Inferior parietal cortex (tissue), 1 donor: ENCODE measurements around the gene LARP4B.
"Not testable (repeated sequence)": the region's sequence is repeated elsewhere in the genome, so short reads cannot be mapped to it uniquely, and the experiment has no call there.

Experiments used
- DNase-seq: peaks from one replicate; pipeline ENCODE4 v3.0.0-alpha.2; 2016; ENCODE audit errors: extremely low spot score

The LARP4B gene

DNA sequence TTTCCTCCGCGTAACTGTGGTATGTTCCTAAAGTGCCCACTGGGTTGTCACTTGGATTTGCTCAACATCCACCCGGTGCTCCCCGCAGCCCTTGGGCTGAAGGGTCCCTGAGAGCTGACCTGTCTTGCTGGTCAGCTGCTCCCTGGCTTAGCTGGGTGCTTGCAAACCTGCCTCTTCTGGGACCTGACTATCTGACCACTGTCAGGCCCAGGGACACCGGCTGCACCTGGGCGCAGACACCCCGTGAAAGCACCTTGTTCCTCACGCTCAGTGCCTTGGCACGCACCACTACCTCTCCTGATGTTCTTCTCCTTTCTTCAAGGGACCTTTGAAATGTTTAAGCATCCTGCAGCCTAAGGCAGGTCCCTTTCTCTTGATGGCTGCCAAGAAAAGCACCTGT is 26.6 kb upstream of the LARP4B start:
- DNase-seq = no peak

DNA sequence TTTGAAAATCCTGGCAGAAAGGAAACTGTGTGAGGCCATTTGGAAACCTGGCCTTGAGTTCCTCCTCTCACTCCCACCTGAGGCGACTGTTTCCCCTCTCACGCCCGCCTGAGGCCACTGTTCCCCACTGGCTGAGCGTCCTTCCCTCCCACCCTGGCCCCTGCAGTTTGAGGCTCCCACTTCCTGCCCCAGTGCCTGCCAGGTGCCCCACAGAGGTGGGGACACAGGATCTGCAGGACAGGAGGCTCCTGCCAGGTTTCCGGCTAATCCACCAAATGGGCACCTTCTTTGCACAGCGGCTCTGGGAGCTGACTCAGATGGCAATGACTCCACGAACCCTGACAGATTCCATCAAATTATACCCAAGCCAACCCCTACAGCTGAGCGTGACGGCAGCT is 24.3 kb upstream of the LARP4B start:
- DNase-seq = no peak

DNA sequence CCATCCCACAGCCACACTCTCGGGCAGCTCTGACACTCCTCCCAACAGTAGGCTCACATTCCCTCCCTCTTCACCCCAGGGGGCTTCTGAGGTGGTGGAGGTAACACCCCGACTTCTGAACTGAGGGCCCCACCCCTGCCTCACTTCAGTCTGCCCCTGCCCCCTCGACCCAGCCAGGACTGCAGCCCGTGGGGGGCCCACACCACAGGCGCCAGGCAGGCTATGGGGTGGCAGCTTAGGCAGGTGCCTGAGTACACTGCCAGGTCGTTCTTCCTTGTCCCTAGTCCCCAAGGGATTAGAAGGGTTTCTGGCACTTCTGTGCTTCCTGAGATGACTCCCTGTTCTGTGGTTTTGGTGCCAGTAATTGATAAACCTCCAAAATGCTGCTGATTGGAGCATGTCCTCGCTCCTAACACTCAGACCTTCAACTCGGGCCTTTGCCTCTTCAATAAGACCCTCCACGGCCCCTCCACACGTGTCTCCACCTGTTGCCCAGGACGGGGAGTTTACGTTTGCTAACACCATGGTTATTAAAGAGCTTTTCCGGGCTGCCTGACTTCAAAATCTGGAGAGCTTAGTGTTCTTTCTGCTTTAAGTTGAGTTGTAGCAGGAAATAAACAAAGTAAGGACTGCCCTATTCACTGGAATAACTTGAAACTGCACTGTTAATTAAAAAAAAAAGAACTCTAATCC is 23.8 kb upstream of the LARP4B start:
- no peak for DNase-seq

DNA sequence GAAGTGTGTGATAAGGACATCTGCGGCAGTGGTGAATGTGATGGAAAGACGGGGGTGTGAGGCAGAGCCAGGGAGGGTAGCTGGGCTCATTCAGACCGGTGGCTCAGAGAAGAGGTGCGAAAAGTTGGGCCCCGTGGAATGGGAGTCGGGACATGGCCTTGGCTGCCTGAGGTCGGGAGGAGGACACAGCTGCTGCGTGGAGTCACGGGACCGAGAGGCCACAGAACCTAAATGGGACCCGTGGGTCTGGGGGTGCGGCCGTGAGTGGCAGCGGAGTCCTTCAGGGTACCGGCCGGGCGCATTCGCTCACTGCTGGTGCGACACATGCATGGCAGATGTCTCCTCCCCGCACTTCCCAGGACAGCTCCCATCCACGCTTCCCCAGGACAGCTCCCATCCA is 22.9 kb upstream of the LARP4B start:
- no peak for DNase-seq

DNA sequence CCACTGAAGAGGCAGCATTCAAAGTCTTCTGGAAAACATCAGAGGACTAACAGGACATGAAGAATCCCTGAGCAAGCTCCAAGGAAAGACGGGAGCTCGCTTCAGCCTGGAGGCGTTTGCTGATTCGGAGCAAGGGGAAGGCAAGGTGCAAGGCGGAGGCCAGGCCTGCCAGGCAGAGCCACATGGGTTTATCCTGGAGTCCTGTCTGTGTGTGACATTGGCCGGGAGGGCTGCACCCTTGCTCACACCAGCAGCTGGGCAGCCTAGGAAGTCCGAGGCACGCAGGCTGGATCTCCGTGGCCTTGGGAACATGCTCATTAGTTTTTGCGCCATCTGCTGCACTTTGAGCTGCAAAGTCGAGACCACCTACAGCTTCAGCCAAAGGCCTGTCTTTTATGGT is 22.3 kb upstream of the LARP4B start:
- DNase-seq = no peak

DNA sequence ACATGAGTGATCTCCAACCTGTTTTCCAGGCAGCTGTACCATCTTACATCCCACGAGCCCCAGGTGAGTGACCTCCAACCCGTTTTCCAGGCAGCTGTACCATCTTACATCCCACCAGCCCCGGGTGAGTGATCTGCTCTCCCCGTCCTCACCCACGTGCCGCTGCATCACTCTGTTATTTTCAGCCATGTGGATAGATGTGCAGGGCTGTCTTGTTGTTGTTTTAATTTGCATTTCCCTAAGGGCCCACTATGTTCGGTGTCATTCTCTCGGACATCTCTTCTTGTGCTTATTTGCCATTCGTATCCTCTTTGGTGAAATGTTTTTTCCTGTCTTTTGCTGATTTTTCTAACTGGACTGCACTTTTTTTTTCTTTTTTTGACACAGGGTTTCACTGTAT is 17.9 kb upstream of the LARP4B start:
- DNase-seq = no peak

DNA sequence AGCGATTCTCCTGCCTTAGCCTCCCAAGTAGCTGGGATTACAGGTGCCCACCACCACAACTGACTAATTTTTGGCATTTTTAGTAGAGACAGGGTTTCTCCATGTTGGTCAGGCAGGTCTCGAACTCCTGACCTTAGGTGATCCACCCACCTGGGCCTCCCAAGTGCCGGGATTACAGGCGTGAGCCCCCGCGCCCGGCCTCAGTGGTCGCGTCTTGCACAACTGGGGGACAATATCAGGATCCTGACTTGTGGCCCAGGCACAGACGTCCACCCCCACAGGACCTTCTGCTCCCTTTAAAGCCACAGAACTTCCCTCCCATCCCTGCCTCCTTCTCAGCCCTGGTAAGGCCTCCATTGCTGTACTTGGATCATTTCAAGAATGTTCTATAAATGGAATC is 16.8 kb upstream of the LARP4B start:
- no peak for DNase-seq

DNA sequence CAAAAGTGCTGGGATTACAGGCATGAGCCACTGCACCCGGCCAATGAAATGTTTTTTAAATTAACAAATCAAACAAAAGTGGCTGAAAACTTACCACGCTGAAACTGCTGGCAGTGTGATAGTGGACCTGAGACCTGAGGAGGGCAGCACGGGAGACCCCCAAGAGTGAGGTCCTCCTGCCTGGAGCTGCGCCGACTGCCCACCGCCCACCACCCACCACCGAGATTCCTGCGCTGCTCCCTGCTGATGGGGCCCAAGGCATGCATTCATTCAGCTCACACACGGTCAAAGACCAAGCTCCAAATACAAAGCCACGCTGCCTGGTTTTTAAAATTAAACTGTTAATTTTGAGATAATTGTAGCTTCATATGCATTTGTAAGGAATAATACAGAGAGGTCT is 16.4 kb upstream of the LARP4B start:
- no peak for DNase-seq

DNA sequence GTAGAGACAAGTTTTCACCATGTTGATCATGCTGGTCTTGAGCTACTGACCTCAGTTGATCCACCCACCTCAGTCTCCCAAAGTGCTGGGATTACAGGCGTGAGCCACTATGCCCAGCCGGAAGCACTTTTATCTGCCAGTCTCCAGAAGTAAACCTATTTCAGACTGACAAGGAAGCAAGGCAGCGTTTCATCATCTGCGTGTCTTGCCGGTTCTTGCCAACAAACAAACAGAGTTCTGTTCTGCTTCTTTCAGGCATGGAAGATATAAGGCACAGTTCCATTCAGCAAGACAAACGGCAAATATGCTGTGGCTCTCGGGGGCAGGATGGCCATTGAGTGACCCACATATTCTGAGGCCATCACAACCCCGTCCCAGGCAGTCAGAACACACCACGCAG is 15.5 kb upstream of the LARP4B start:
- DNase-seq = no peak

DNA sequence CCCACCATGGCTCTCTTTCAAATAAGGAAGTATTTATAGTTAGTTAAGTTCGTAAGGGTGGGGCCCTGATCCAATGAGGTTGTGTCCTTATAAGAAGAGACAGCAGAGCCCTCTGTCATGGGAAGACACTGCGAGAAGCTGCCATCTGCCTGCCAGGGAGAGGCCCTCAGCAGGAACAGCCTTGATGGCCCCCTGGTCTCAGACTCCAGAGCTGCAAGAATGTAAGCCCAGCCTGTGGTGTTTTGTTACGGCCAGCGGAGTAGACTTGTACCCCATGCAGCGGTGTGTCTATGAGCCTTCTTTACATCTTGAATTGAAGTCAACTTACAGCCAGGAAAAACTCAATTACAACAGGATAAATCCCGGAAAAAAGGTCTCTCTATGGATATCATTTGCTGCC is 14.3 kb upstream of the LARP4B start:
- DNase-seq = no peak

DNA sequence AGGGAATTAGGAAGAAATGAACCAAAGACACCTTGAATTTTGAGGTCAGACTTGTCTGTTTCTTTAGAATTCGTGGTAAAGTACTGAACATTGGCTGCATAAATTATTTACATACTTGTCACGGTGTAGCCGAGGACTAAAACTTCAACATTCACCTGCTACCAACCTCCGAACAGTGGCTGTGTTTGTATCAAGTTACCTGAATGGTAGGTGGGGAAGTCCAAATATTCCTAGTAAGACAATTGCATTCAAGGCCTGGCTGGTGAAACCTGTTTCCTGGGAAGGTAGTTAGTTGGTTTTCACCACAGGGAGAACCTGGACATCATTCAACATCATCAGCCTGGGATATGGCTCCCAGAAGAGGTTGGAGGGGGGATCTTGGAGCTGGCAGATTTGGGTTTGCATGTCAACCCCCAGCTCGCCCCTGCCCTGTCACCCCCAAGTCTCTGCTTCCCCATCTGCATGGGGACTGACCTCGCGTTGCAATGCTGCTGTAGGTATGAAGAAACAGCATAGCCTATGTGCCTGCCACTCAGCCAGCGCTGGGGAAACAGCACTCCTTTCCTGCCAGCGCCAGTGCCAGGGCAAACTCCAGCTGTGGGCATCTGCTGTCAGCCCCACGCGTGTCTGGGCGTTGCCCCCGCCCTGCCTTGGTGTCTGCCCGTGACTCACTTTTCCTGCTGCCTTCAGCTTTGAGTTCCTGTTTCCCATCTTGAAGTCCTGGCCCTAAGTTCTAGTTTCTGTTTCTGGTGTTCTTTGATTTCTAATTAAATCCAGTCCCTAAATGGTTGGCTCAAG is 12.7 kb upstream of the LARP4B start:
- DNase-seq = no peak

DNA sequence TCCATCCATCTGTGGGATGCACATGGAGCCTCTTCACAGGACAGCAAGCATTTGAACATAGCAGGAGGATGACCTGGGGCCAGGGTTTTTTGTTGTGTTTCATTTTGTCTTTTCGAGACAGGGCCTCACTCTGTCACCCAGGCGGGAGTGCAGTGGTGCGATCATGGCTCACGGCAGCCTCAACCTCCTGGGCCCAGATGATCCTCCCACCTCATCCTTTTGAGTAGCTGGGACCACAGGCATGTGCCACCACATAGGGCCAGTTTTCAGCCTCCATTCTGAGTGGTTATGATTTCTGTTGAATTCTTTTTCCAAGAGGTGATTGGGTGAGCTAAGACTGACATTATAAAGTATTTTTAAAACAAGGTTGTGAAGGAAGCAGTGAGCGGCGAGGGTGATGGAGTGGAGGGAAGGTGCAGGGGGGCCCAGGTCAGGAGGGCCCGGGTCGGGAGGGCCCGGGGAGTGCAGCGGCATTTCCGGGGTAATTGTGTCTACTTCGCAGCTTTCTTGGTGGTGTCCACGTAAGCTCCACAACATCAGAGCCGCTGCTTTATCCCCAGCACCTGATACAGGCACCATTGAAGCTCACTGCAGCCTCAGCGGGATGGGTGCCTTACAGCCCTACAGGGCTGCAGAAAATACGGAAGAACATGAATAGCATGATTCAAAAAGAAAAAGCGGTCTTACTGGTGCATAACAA is 12.0 kb upstream of the LARP4B start:
- DNase-seq = no peak

DNA sequence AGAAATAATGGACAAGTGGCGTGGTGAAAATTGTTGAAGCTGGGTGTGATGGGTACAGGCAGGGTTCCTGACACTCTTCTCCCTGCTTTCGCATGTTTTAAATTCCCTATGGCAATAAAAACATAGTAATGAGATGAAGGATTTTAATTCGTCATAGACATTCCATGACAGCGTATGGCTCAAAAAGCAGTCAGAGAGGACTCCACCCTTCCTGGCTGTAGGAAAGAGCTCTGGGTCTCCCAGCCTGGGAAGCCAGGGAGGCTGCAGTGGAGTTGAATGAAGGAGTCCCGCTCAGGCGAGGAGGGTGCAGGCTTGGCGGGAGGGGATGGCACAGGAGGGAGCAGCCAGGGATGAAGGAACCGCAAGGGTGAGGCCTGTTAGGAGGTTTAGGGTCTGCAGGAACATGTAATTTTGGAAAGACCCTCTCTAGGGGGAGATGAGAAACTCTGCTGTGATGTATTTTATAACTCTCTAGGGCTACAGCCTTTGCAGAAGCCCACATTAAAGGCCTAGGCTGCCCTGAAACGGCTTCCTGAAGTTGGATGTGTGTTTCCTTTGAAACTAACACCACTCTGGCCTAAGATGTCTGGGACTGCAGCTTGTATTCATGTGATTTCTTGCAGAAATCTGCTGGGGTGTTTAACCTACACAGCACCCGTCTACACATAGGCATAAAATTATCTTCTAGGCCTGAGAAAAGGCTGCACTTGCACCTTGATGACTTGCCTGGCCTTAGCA is 7.6 kb upstream of the LARP4B start:
- DNase-seq = no peak

DNA sequence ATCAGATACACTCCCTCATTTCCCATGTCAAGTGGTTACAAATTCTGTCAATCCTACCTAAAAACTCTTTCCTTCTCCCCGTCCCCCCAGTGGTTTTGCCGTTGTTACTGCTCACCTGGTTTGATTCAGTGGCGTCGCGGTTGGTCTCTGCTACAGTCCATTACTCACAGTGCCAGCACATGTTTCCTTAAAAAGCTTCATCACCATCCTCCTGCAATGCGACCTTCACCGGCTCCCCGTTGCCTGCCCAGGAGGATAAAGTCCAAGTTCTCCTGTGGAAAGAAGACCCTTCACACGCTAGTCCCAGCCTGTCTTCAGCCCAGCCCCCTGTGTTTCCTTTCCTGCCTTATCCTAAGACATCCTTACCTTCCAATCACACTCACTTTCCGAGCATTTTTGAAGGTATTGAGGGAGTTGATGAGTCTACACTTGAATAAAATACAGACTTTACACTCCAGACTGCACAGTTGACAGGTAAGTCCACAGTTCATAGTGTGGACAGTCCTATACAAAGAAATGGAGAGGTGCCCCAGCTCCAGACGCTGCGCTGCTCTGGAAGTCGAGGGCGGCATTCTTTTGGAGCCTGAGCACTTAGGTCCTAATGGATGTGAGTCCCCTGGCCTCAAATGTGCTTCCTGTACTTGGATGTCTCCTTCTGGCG is 3.4 kb upstream of the LARP4B start:
- no peak for DNase-seq

DNA sequence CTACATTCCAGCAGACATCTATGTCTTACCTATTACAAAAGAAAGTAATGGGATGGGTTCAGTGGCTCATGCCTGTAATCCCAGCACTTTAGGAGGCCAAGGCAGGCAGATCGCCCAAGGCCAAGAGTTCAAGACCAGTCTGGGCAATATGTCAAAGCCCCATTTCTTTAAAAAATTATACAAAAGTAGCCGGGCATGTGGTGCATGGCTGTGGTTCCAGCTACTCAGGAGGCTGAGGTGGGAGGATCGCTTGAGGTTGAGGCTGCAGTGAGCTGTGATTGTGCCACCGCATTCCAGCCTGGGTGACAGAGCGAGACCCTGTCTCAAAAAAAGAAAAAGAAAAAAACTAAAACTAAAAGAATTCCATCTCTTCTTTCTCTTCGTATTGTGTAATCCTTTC is 2.7 kb upstream of the LARP4B start:
- DNase-seq = not testable (repeated sequence)

DNA sequence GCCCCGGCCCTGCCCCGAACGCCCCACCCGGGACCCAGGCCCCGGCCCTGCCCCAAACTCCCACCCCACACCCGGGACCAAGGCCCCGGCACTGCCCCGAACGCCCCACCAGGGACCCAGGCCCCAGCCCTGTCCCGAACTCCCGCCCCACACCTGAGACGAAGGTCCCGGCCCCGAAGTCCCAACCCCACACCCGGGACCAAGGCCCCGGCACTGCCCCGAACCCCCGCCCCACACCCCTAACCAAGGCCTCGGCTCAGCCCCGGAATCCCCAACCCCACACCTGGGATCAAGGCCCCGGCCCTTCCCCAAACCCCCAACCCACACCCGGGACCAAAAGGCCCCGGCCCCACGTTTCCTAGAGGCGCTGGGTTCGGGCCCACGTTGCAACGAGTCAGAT is 1.1 kb upstream of the LARP4B start:
- DNase-seq = no peak

DNA sequence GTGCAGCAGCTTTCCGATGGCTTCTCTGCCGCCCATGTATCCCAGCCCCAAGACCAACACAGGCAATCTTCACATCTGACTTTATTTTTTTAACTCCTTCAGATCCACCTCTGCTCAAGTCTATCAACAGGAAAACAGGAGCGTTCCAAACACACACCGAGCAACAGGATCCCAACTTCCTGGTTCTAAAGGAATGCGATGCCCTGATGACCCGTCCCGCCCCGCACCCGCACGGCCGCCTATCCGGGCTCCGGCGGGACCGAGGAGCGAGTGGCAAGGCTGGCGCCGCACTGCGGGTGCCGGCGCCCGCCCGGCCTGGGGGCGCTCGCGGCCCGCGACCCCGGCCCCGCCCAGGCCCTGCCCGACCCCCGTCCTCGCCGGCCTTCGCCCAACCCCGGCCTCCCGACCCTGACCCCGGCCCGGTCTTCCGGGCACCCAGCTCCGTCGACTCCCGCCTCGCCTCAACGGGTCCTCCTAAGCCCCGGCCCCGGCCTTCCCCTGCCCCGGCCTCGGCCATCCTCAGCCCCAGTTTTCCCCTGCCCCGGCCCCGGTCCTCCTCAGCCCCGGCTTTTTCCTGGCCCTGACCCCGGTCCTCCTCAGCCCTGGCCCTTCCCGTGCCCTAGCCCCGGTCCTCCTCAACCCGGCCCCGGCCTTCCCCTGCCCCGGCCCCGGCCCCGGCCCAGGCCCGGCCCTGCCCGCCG is 730 bp downstream of the LARP4B start:
- DNase-seq = no peak

DNA sequence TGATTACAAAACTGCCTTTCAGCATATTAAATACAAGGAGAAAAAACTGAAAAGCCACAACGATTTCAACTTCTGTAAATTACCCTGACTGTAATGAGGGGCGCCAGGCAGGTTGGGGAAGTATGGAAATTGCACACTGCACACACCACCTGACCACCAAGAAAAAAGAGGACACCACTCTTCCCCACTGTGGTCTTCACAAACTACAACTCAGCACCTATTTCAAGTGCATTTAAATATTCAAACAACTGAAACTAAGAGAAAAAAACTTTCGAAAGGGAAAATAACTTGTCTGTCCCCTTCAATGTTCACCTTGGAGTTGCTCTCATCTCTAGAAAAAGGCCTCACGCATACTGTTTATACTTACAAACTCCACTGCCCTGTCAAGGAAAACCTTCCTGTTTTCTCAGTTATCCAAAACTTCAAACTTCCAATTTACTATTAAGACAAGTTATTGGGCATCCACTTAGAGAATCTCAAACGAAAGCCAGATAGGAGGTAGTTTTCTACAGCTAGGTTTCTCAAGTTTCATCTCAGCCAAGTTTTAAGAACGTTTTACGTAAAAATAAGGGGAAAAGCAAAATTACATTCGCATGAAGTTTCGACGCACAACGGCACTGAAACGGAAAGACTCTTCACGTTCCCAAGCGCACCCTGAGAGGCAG is 1.4 kb downstream of the LARP4B start:
- DNase-seq = no peak

DNA sequence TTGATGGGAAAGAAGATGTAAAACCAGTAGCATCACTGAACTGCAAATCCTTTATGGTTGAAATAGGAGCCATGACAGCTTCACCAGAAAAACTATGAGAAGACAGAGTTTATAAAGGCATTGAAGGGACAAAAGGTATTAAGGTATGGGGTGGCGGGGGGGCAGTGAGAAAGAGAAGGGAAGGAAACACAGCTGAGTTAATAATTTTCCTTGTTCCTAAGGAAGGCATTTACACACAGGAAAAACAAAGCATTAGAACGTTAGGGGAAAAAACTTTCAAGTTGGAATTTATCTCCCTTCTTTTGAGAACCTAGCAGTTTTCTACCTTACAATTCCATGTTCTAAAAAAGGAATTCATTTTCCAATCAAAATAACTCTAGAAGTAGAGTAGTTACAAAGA is 4.4 kb downstream of the LARP4B start:
- no peak for DNase-seq

DNA sequence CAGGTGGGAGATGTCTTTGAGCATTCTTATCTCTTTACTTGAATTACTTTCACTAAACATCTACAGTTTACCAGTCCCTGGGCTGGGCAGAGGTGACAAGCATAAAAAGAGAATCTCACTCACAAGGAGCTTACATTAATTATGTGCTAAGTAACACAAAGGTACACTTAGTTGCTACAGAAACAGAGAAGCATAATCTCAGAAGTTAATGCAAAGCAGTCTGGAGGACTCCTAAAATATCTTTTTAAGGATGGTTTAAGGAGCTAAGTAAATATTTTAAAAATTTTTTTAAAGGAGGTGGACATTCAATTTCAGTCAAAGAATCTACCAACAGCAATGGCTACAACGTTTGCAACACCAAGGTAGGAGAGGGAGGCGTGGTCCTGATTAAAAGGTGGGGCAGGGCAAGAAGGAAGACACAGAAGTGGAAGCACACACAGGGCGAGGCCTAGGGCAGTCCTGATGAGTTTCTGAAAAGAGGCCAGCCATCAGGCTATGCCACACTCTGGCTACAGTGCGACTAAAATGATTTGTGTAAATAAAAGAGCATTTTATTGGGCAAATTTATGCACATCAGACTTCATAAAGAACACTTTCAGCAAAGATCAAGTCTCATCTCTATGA is 5.3 kb downstream of the LARP4B start:
- no peak for DNase-seq
